GM12875 (cell line): ENCODE measurements around the gene MIER2.

Experiments
- H3K4me3 ChIP-seq: one replicate; pipeline ENCODE4 v1.5.1; 2011; ENCODE audit warnings: low read depth, low read length, control low read depth
- CTCF ChIP-seq: IDR thresholded peaks from 2 replicates; pipeline ENCODE4 v1.5.1; 2011; ENCODE audit warnings: low read depth, mild to moderate bottlenecking, control low read depth, inconsistent platforms, low read length, moderate library complexity, borderline replicate concordance; ENCODE audit not compliant: insufficient read depth

MIER2 gene

DNA sequence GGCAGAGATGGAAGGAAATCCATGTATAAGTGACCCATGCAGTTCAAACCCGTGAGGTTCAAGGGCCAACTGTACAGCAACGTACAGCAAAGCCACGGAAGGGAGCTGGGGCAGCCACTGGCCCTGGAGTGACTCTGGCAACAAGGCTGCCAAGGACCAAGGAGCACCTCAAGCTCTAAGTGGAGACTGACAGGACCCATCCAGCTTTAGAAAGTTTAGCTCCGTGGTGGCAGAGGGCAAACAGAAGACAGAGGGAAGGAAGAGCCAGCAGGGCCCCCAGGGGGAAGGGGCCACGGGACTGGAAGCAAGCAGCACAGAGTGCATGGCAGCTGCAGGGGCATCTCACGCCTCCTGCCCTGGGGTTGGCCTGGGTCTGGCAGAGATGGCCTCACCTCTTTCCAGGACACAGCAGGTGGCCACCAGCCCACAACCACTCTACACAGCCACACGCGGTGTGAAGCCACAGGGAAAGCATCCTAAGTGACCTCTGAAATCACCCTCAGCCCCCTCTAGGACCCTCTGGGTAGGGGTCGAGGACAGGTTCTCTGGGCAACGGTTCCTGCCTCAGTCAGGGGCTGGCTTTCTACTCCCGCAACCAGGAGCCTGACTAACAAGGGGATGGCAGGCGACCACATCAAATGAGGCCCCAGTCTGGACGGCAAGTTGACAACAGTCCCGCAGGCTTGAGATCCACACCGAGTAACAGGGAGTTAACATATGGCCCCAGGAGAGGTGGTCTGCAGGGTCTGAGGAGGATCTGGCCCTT lies 3.8 kb downstream of the MIER2 start:
- H3K4me3 ChIP-seq: no peak overlapping the region
- TF ChIP-seq CTCF: no peak

DNA sequence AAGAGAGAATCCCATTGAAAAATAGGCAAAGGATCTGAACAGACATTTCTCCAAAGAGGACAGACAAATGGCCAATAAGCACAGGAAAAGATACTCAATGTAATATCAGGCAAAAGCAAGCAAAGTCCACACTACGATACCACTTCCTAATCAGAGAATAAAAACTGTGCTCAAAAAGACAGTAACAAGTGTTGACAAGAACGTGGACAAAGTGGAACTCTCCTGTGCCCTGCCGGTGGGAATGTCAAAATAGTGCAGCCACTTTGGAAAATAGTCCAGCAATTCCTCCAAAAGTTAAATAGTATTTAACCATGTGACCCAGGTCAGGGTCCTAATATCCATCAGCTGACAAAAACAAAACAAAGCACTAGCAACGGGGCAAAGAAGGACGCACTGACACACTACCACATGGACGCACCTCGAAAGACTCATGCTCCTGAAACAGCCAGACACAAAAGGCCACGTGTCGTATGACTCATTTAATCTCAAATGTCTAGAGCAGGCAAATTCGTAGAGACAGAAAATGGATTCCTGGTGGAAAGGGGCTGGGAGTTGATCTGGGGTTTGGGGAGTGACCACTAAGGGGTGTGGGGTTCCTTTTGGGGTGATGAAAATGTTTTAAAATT lies 5.2 kb downstream of the MIER2 start:
- no peak overlapping the region for H3K4me3 ChIP-seq
- TF ChIP-seq CTCF: no peak

GRCh38 chr19:338421-338820 lies 6.2 kb downstream of the MIER2 start:
- TF ChIP-seq CTCF: no peak
- H3K4me3 ChIP-seq: no peak overlapping the region

DNA sequence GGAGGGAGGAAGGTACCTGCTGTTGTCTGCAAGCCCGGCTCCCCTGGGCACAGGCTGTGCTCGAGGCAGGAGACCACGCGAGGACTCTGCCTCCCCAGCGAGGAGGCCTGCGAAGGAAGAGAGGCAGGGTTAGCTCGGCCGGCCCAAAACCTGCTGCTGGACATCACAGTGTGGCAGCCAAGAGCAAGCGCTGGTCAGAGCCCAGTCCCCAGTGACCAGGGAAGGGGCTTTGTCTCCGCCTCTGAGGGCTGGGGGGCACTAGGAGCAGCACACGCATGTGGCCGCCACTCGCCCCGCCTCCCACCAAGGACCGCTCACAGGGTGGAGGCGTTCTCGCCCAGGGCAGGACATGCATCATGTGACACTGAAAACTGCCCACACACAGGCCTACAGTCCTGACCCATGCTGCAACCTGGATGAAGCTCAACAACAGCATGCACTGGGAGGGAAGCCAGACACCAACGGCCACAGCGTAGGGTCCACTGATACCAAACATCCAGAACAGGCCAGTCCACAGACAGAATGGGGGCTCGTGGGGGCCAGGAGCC lies 8.5 kb downstream of the MIER2 start:
- TF ChIP-seq CTCF: no peak
- H3K4me3 ChIP-seq: no peak overlapping the region

DNA sequence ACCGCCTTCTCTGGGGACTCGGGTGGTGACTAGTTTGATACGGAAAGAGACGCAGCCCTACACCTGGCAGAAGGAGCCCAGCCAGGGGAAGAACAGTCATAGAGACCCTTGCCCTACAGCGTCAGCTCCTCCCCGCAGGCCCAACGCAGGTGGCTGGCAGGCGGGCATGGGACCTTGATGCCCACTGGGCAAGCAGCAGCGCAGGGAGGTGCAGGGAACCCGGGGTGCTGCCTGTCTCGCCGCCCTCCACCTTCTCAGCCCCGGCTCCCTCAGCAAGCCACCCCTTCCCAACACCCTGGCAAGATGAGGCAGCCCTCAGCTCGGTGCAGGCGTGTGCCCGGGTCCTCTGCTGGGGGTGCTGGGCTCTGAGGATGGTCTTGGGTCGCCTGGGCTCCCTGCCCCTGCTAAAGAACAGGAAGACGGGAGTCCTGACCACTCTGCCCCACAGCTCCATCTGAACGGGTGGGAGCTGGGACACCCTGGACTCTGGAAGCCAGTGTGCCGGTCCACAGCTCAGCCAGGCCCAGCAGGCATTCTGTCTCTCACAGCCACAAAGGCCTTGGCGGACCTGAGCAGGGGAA lies 9.0 kb downstream of the MIER2 start:
- no peak for TF ChIP-seq CTCF

GRCh38 chr19:335072-335471 lies 9.5 kb downstream of the MIER2 start:
- no peak for TF ChIP-seq CTCF
- no peak overlapping the region for H3K4me3 ChIP-seq

More for the DNA sequence above, 9.0 kb downstream of the MIER2 start:
- H3K4me3 ChIP-seq: no peak overlapping the region
